ENCODE data around the gene CBFB. TPM values are rescaled to one million over a fixed set of nuclear protein-coding genes. Genes with fewer than 3 reads are reported as not detected.

Gene CBFB
- polyA plus RNA-seq, 1 donor (not counting 4 experiments of a cell fraction or from before 2014, with no cell fraction given) = 39.7 TPM

GRCh38 chr16:67054901-67055300 is 26.0 kb downstream of the CBFB start:
- peaks cover 65% of the 10 kb centered on the region for H3K79me2 ChIP-seq (ENCODE audit: control insufficient read depth, insufficient read depth, low read length)
- no peak for FAIRE-seq
- H3K9me1 ChIP-seq (ENCODE audit: control insufficient read depth, extremely low read depth, insufficient read depth, low read length) = peaks cover 2% of the 10 kb centered on the region
- H4K20me1 ChIP-seq (ENCODE audit: control insufficient read depth, extremely low read depth, insufficient read depth, low read length) = peaks cover 8% of the 10 kb centered on the region
- TF ChIP-seq, protein P1, sequence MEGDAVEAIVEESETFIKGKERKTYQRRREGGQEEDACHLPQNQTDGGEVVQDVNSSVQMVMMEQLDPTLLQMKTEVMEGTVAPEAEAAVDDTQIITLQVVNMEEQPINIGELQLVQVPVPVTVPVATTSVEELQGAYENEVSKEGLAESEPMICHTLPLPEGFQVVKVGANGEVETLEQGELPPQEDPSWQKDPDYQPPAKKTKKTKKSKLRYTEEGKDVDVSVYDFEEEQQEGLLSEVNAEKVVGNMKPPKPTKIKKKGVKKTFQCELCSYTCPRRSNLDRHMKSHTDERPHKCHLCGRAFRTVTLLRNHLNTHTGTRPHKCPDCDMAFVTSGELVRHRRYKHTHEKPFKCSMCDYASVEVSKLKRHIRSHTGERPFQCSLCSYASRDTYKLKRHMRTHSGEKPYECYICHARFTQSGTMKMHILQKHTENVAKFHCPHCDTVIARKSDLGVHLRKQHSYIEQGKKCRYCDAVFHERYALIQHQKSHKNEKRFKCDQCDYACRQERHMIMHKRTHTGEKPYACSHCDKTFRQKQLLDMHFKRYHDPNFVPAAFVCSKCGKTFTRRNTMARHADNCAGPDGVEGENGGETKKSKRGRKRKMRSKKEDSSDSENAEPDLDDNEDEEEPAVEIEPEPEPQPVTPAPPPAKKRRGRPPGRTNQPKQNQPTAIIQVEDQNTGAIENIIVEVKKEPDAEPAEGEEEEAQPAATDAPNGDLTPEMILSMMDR (optimal IDR thresholded peaks at IDR 0.05 in 1 of 3, IDR thresholded peaks at IDR 0.05 in 1 of 3, conservative IDR thresholded peaks at IDR 0.05 in 1 of 3; ENCODE audit: extremely low read depth in 1 of 3, insufficient read depth in 2 of 3, low read length in 3 of 3) = no peak
- no peak for DNase-seq (ENCODE audit: low read depth, low spot score)
- no peaks in the 10 kb centered on the region for H3K27me3 ChIP-seq (ENCODE audit: control insufficient read depth, extremely low read depth, insufficient read depth, low read length)
- no peak overlapping the region for H3K9ac ChIP-seq (ENCODE audit: control insufficient read depth, extremely low read depth, insufficient read depth, low read length)
- no peak overlapping the region for H3K27ac ChIP-seq (ENCODE audit: control insufficient read depth, insufficient read depth, low read length)
- H3K9me3 ChIP-seq (ENCODE audit: control insufficient read depth, low read depth, low read length) = no peaks in the 10 kb centered on the region
- no peak overlapping the region for H3K4me2 ChIP-seq (ENCODE audit: control insufficient read depth, extremely low read depth, insufficient read depth, low read depth, low read length)
- H3K36me3 ChIP-seq (ENCODE audit: control insufficient read depth in 2 of 2, extremely low read depth in 1 of 2, insufficient read depth in 2 of 2, low read length in 2 of 2) = no peaks in the 10 kb centered on the region
- H3K4me3 ChIP-seq (ENCODE audit: control insufficient read depth in 2 of 3, extremely low read depth in 1 of 3, insufficient read depth in 2 of 3, low read depth in 1 of 3, low read length in 3 of 3) = no peak overlapping the region
- no peak overlapping the region for H2AFZ ChIP-seq (ENCODE audit: control insufficient read depth, low read length)
- H3K4me1 ChIP-seq (ENCODE audit: control insufficient read depth, extremely low read depth, insufficient read depth, low read length) = peaks cover 15% of the 10 kb centered on the region
- dilution Hi-C loops (cut with MboI; ENCODE audit: extremely low pct_ligation_motif_present, low sequenced_read_pairs) = no loop called here

DNA sequence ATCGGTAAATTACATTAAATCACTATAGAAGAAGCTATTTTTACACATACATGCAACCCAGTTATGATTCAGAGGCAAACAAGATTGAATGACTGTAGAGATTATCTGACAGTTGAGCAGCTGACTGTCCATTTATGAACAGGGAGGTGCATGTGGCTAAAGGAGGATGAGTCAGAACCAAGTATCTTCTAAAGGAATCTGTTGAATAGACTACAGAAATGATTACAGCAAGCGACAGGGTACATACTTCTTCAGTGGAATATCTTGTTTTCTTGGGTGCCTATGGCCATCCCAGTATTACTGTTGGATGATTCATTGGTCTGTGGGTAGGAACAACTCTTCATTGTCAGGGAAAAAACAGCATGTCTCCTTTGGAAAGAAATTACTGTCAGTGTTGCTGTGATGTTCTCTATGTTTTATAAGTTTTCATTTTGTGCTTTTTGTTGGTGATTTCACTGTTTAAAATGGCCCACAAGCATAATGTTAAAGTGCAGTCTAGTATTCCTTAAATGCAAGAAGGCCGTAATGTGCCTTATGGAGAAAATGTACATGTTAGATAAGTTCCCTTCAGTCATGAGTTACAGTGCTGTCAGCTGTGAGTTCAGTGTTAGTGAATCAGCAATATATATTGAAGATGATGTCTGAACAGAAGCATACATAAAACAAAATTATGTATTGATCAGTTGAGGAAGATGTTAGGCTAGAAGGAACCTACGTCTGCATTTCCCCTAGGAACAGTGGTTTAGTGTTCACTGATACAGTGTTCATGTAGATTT is 27.0 kb downstream of the CBFB start:
- peak overlapping the region; percentile 50 for H3K4me2 ChIP-seq (ENCODE audit: control insufficient read depth, extremely low read depth, insufficient read depth, low read depth, low read length)
- peak; percentile 81 for DNase-seq (ENCODE audit: low read depth, low spot score)
- FAIRE-seq = peak; percentile 85

More for the DNA sequence above, 27.0 kb downstream of the CBFB start:
- H3K9ac ChIP-seq (ENCODE audit: control insufficient read depth, extremely low read depth, insufficient read depth, low read length) = peak overlapping the region; percentile 9
- H3K9me3 ChIP-seq (ENCODE audit: control insufficient read depth, low read depth, low read length) = no peaks in the 10 kb centered on the region
- H4K20me1 ChIP-seq (ENCODE audit: control insufficient read depth, extremely low read depth, insufficient read depth, low read length) = peaks cover 8% of the 10 kb centered on the region
- H3K4me1 ChIP-seq (ENCODE audit: control insufficient read depth, extremely low read depth, insufficient read depth, low read length) = peaks cover 15% of the 10 kb centered on the region
- dilution Hi-C loops (cut with MboI; ENCODE audit: extremely low pct_ligation_motif_present, low sequenced_read_pairs) = no loop called here
- peaks cover 67% of the 10 kb centered on the region for H3K79me2 ChIP-seq (ENCODE audit: control insufficient read depth, insufficient read depth, low read length)
- no peaks in the 10 kb centered on the region for H3K36me3 ChIP-seq (ENCODE audit: control insufficient read depth in 2 of 2, extremely low read depth in 1 of 2, insufficient read depth in 2 of 2, low read length in 2 of 2)
- no peak overlapping the region for H2AFZ ChIP-seq (ENCODE audit: control insufficient read depth, low read length)
- no peak overlapping the region for H3K4me3 ChIP-seq (ENCODE audit: control insufficient read depth in 2 of 3, extremely low read depth in 1 of 3, insufficient read depth in 2 of 3, low read depth in 1 of 3, low read length in 3 of 3)
- peak overlapping the region; percentile 50 for H3K27ac ChIP-seq (ENCODE audit: control insufficient read depth, insufficient read depth, low read length)
- H3K27me3 ChIP-seq (ENCODE audit: control insufficient read depth, extremely low read depth, insufficient read depth, low read length) = no peaks in the 10 kb centered on the region
- TF ChIP-seq, protein P1 (optimal IDR thresholded peaks at IDR 0.05 in 1 of 3, IDR thresholded peaks at IDR 0.05 in 1 of 3, conservative IDR thresholded peaks at IDR 0.05 in 1 of 3; ENCODE audit: extremely low read depth in 1 of 3, insufficient read depth in 2 of 3, low read length in 3 of 3) = no peak
- TF ChIP-seq EZH2 (IDR thresholded peaks at IDR 0.05; ENCODE audit: low read length) = no peak
- H3K9me1 ChIP-seq (ENCODE audit: control insufficient read depth, extremely low read depth, insufficient read depth, low read length) = peaks cover 2% of the 10 kb centered on the region
